ENCODE results near the gene PIK3AP1. TPM values are rescaled to one million over a fixed set of nuclear protein-coding genes. Genes with fewer than 3 reads are reported as not detected.
"Not testable (repeated sequence)": the region's sequence is repeated elsewhere in the genome, so short reads cannot be mapped to it uniquely, and the experiment has no call there.

PIK3AP1 gene
- total RNA-seq, 3 donors from 2014 or later: 3.2 to 6.9 (median 5.7) TPM

GRCh38 chr10:96711048-96711728, 9.1 kb downstream of the PIK3AP1 start:
- no peaks in the 10 kb centered on the region for H3K9me3 Mint-ChIP-seq
- H3K4me3 Mint-ChIP-seq: no peak overlapping the region
- no peaks in the 10 kb centered on the region for H3K27me3 Mint-ChIP-seq (ENCODE audit: low read depth)
- ATAC-seq (no peak), DNase-seq (no peak)
- peaks cover 5% of the 10 kb centered on the region for H3K4me1 Mint-ChIP-seq (ENCODE audit: low read depth)
- H3K36me3 Mint-ChIP-seq (ENCODE audit: insufficient read depth): no peaks in the 10 kb centered on the region

GRCh38 chr10:96709525-96709924, 10.8 kb downstream of the PIK3AP1 start:
- H3K9me3 Mint-ChIP-seq: no peaks in the 10 kb centered on the region
- H3K4me3 Mint-ChIP-seq: no peak overlapping the region
- peaks cover 3% of the 10 kb centered on the region for H3K4me1 Mint-ChIP-seq (ENCODE audit: low read depth)
- no peak for DNase-seq
- ATAC-seq: no peak
- no peaks in the 10 kb centered on the region for H3K36me3 Mint-ChIP-seq (ENCODE audit: insufficient read depth)
- no peaks in the 10 kb centered on the region for H3K27me3 Mint-ChIP-seq (ENCODE audit: low read depth)

GRCh38 chr10:96708996-96709395, 11.3 kb downstream of the PIK3AP1 start:
- DNase-seq: no peak
- Mint-ChIP-seq H3K9me3 (no peaks in the 10 kb centered on the region), H3K4me1 (ENCODE audit: low read depth) (peaks cover 3% of the 10 kb centered on the region), H3K36me3 (ENCODE audit: insufficient read depth) (no peaks in the 10 kb centered on the region), H3K27me3 (ENCODE audit: low read depth) (no peaks in the 10 kb centered on the region), H3K4me3 (no peak overlapping the region)
- no peak for ATAC-seq

GRCh38 chr10:96708456-96708855, 11.9 kb downstream of the PIK3AP1 start:
- DNase-seq (no peak), ATAC-seq (no peak)
- Mint-ChIP-seq H3K36me3 (ENCODE audit: insufficient read depth) (no peaks in the 10 kb centered on the region), H3K4me3 (no peak overlapping the region), H3K27me3 (ENCODE audit: low read depth) (no peaks in the 10 kb centered on the region), H3K9me3 (no peaks in the 10 kb centered on the region), H3K4me1 (ENCODE audit: low read depth) (peaks cover 5% of the 10 kb centered on the region)

GRCh38 chr10:96706331-96706853, 13.9 kb downstream of the PIK3AP1 start:
- no peaks in the 10 kb centered on the region for H3K27me3 Mint-ChIP-seq (ENCODE audit: low read depth)
- ATAC-seq: no peak
- H3K9me3 Mint-ChIP-seq: no peaks in the 10 kb centered on the region
- H3K4me3 Mint-ChIP-seq: no peak overlapping the region
- H3K4me1 Mint-ChIP-seq (ENCODE audit: low read depth): peaks cover 6% of the 10 kb centered on the region
- H3K36me3 Mint-ChIP-seq (ENCODE audit: insufficient read depth): no peaks in the 10 kb centered on the region
- no peak for DNase-seq

GRCh38 chr10:96705134-96705533, 15.2 kb downstream of the PIK3AP1 start:
- H3K4me3 Mint-ChIP-seq: no peak overlapping the region
- peaks cover 7% of the 10 kb centered on the region for H3K4me1 Mint-ChIP-seq (ENCODE audit: low read depth)
- H3K36me3 Mint-ChIP-seq (ENCODE audit: insufficient read depth): no peaks in the 10 kb centered on the region
- H3K27me3 Mint-ChIP-seq (ENCODE audit: low read depth): no peaks in the 10 kb centered on the region
- DNase-seq (no peak), ATAC-seq (no peak)
- no peaks in the 10 kb centered on the region for H3K9me3 Mint-ChIP-seq

GRCh38 chr10:96704563-96704962, 15.8 kb downstream of the PIK3AP1 start:
- ATAC-seq (no peak), DNase-seq (no peak)
- Mint-ChIP-seq H3K9me3 (no peaks in the 10 kb centered on the region), H3K4me3 (no peak overlapping the region), H3K4me1 (ENCODE audit: low read depth) (peaks cover 7% of the 10 kb centered on the region), H3K36me3 (ENCODE audit: insufficient read depth) (no peaks in the 10 kb centered on the region), H3K27me3 (ENCODE audit: low read depth) (no peaks in the 10 kb centered on the region)

- no peak for DNase-seq
- no peak overlapping the region for H3K4me3 Mint-ChIP-seq
- H3K36me3 Mint-ChIP-seq (ENCODE audit: insufficient read depth): no peaks in the 10 kb centered on the region
- ATAC-seq: no peak
- peaks cover 7% of the 10 kb centered on the region for H3K4me1 Mint-ChIP-seq (ENCODE audit: low read depth)
- H3K27me3 Mint-ChIP-seq (ENCODE audit: low read depth): no peaks in the 10 kb centered on the region
- no peaks in the 10 kb centered on the region for H3K9me3 Mint-ChIP-seq
Observed at GRCh38 chr10:96703358-96703757, 17.0 kb downstream of the PIK3AP1 start.

- ATAC-seq (no peak), DNase-seq (no peak)
- H3K27me3 Mint-ChIP-seq (ENCODE audit: low read depth): no peaks in the 10 kb centered on the region
- no peaks in the 10 kb centered on the region for H3K36me3 Mint-ChIP-seq (ENCODE audit: insufficient read depth)
- no peaks in the 10 kb centered on the region for H3K9me3 Mint-ChIP-seq
- peaks cover 10% of the 10 kb centered on the region for H3K4me1 Mint-ChIP-seq (ENCODE audit: low read depth)
- no peak overlapping the region for H3K4me3 Mint-ChIP-seq
Observed at GRCh38 chr10:96701265-96701664, 19.0 kb downstream of the PIK3AP1 start.

- DNase-seq (no peak), ATAC-seq (no peak)
- peaks cover 17% of the 10 kb centered on the region for H3K4me1 Mint-ChIP-seq (ENCODE audit: low read depth)
- no peaks in the 10 kb centered on the region for H3K27me3 Mint-ChIP-seq (ENCODE audit: low read depth)
- H3K36me3 Mint-ChIP-seq (ENCODE audit: insufficient read depth): no peaks in the 10 kb centered on the region
- peak overlapping the region; percentile 53 for H3K4me3 Mint-ChIP-seq
- H3K9me3 Mint-ChIP-seq: no peaks in the 10 kb centered on the region
Observed at GRCh38 chr10:96700374-96701099, 19.8 kb downstream of the PIK3AP1 start.

- no peak for DNase-seq
- no peak for ATAC-seq
- H3K4me1 Mint-ChIP-seq (ENCODE audit: low read depth): peaks cover 26% of the 10 kb centered on the region
- no peaks in the 10 kb centered on the region for H3K9me3 Mint-ChIP-seq
- H3K4me3 Mint-ChIP-seq: peak overlapping the region; percentile 53
- H3K36me3 Mint-ChIP-seq (ENCODE audit: insufficient read depth): no peaks in the 10 kb centered on the region
- no peaks in the 10 kb centered on the region for H3K27me3 Mint-ChIP-seq (ENCODE audit: low read depth)
Observed at GRCh38 chr10:96699613-96700012, 20.7 kb downstream of the PIK3AP1 start.

GRCh38 chr10:96698305-96698704, 22.0 kb downstream of the PIK3AP1 start:
- peaks cover 29% of the 10 kb centered on the region for H3K4me1 Mint-ChIP-seq (ENCODE audit: low read depth)
- H3K27me3 Mint-ChIP-seq (ENCODE audit: low read depth); H3K9me3 Mint-ChIP-seq; DNase-seq; H3K4me3 Mint-ChIP-seq; H3K36me3 Mint-ChIP-seq (ENCODE audit: insufficient read depth); ATAC-seq: not testable (repeated sequence)

- no peak for DNase-seq
- no peak for ATAC-seq
- Mint-ChIP-seq H3K4me3 (no peak overlapping the region), H3K27me3 (ENCODE audit: low read depth) (no peaks in the 10 kb centered on the region), H3K4me1 (ENCODE audit: low read depth) (peaks cover 31% of the 10 kb centered on the region), H3K36me3 (ENCODE audit: insufficient read depth) (peaks cover 1% of the 10 kb centered on the region), H3K9me3 (no peaks in the 10 kb centered on the region)
Observed at GRCh38 chr10:96697438-96697837, 22.9 kb downstream of the PIK3AP1 start.

GRCh38 chr10:96696845-96697425, 23.4 kb downstream of the PIK3AP1 start:
- H3K4me3 Mint-ChIP-seq: no peak overlapping the region
- peaks cover 31% of the 10 kb centered on the region for H3K4me1 Mint-ChIP-seq (ENCODE audit: low read depth)
- H3K27me3 Mint-ChIP-seq (ENCODE audit: low read depth): no peaks in the 10 kb centered on the region
- no peaks in the 10 kb centered on the region for H3K9me3 Mint-ChIP-seq
- no peak for DNase-seq
- no peak for ATAC-seq
- peaks cover 1% of the 10 kb centered on the region for H3K36me3 Mint-ChIP-seq (ENCODE audit: insufficient read depth)

Data from activated T-cell treated with anti-CD3 and anti-CD28 coated beads, Interleukin-2, amount 50 U/mL, for 4 hours (primary cell).